GM21447 (cell line): ENCODE measurements around the gene DHX32.

ENCODE experiments used
- ATAC-seq: cut with Tn5 transposase; IDR thresholded peaks from one replicate; pipeline ENCODE4 v1.9.1; 2021; ENCODE audit not compliant: unreplicated experiment

The DHX32 gene

DNA sequence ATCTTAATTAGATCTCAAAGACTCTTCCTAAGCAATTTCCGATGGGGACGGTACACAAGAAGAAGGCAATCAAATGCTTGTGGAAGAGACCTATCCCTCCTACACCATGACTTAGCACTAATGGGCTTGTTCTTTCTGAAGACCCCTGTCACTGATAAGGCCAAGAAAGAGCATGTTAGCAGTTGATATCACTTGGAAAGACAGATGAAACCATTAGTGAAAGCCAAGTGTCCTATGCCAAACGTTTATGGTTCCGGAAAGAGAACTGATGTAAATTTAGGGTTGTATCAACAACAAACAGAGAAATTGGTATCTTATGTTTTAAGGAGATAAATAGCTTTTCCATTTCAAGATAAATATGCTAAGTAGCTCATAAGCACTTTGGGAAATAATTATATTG, 64.5 kb downstream of the DHX32 start:
- no peak for ATAC-seq

DNA sequence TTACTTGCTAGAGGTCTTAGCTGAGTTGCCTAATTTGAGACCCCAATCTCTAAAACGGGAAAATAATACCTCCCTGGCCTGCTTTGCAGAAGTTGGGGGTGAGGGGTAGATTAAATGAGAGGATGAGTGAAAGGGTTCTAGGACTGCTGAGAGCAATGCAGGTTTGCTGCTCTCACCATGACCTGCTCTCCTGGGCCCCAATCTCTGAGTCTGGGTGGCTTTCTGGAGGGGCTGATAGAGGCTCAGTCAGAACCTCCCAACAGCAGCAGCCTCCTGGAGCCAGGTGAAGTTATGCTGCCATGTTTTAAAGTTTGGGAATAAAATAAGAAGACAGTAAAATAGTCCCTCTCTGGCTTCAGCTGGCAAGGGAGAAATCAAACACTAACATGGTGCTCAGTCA, 65.3 kb downstream of the DHX32 start:
- ATAC-seq: no peak

GRCh38 chr10:125812128-125812750, 68.9 kb downstream of the DHX32 start:
- ATAC-seq: no peak

DNA sequence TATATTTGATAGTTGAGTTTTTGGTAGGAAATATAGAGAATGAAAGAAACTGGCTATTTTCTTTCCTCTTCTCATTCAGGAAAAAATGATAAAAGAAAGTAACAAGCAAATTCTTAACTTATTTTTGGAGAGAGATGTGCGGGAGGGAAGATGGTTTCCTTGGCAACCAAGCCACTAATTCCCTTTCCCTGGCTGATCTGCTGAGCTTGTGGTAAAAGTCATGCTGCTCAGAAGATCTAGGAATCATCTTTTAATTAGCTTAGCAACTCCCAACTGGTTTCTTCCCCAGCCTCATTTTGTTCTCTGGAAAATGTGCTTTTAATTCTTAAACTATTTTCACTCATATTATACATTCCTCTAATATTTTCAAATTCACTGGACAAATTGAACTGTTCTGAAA, 69.8 kb downstream of the DHX32 start:
- ATAC-seq: no peak

- ATAC-seq: no peak
Observed at GRCh38 chr10:125808047-125808446, 73.0 kb downstream of the DHX32 start.

DNA sequence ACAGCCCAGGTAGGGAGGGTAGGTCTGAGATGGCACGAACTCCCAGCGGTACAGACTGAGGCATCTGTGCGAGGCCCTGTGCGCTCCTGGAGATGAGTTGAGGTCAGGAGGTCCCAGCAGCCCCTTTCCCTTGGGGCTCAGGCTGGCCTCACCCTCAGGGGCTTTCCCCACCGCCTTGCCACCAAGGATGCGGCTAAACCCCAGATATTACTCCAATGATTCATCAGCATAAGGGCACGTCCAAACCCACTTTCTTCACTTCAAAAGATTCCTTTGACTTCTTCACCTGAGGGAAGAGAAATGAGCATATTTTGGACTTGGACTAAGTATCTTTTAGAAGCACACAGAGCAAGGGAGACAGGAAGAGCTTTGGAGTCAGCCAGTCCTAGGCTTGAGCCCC, 78.4 kb downstream of the DHX32 start:
- ATAC-seq: no peak

DNA sequence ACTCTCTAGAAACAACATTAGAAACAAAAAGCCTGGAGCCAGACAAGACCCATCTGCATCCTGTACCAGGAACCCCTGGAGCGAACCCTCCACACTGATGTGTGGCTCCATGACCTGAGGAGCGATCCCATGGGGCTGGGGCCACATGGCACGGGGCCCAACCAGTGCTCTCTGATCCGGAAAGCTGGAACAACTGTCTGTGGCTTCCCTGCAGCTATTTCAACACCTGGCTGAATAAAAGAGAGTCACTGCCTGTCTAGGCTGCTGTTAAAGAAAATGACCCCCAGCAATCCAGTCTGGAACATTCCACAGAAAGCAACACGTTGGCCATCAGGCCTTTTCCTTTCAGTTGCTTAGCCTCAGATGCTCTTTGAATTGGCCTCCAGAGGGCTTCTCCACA, 79.0 kb downstream of the DHX32 start:
- ATAC-seq: no peak

DNA sequence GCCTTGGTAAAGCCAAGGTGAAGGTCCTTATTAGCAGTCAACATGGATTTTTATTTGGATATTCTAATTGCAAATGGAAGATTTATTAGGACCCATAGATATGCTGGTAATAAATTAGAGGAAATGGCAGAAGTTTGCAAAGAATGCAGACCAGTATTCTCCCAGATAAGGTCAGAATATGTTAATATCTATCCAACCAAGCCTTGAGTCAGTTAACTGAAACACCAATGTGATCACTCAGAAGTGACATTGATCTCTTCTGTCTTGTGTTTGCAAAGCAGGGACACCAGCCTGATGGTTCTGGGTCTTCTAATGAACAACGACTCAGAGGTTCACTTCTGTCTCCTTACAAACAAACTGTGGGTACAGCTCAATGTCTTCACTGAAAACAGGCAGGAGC, 79.5 kb downstream of the DHX32 start:
- no peak for ATAC-seq

DNA sequence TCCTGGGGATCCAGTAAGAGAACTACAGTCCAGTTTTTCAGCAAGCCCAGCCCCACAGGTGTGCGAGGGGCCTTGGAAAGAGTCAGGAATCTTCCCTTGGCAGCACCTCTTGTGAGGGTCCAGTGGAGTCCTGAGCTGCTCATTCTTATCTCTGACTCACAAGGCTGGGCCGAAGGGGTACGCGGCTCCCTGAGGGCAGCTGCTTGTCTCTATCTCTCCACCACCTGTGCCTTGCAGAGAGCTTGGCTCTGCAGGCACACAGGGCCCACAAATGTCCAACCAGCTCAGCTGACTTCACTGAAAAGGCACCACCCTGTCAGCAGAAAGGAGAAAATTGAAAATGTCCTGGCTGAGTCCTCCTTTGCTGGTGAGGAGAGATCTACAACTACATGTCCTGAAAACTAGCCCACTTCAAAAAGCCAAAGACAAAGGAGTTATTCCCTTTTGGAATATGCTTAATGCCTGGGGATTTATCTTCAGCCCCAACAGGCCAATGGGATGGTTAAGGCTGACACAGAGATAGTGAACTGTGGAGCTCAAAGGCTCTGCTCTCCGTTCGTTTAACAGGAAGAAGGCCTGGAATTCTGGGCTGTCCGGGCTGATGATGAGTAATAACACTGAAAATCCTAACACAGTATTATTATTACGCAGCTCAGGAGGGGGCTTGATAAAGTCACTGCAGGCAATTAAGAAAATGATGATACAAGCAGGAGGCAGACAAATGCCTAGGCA, 81.5 kb downstream of the DHX32 start:
- ATAC-seq: no peak

- ATAC-seq: no peak
Observed at GRCh38 chr10:125797994-125798662, 83.0 kb downstream of the DHX32 start.

- ATAC-seq: no peak
Observed at GRCh38 chr10:125797424-125797823, 83.7 kb downstream of the DHX32 start.

GRCh38 chr10:125795637-125796190, 85.4 kb downstream of the DHX32 start:
- peak; percentile 59 for ATAC-seq

- no peak for ATAC-seq
Observed at GRCh38 chr10:125795128-125795527, 86.0 kb downstream of the DHX32 start.

- no peak for ATAC-seq
Observed at GRCh38 chr10:125792342-125793300, 88.5 kb downstream of the DHX32 start.

- ATAC-seq: no peak
Observed at GRCh38 chr10:125788156-125789034, 92.7 kb downstream of the DHX32 start.
